Measurements from ENCODE around the gene ANKRD27. TPM values are rescaled to one million over a fixed set of nuclear protein-coding genes. Genes with fewer than 3 reads are reported as not detected.
"Not testable (repeated sequence)": the region's sequence is repeated elsewhere in the genome, so short reads cannot be mapped to it uniquely, and the experiment has no call there.

The ANKRD27 gene
- total RNA-seq, 1 experiment from 2014 or later = 40.8 TPM

DNA sequence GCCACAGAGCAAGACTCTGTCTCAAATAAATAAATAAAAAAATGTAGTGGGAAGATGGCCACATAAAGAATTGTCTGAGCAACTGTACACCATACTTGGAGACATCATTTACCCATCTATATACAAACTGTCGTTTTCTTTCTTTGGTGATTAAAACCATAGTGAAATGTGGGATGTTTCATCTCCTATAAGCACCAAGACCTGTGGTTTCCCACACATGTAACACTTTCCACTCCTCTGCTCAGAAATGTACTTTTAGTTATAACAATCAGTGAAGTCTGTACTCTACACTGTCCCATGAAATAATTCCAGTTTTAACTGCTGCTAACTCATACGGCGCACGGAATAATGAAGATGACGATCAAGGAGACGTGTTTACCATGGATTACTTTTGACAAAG, 75.7 kb downstream of the ANKRD27 start:
- no peaks in the 10 kb centered on the region for H3K4me1 Mint-ChIP-seq (ENCODE audit: low read depth, unreplicated experiment)
- intact Hi-C loops (cut with micrococcal nuclease; ENCODE audit: unreplicated experiment) = no loop called here
- no TSS peak for BruUV-seq (replicated peaks)
- H3K36me3 Mint-ChIP-seq (ENCODE audit: insufficient read depth, unreplicated experiment) = peaks cover 53% of the 10 kb centered on the region
- no peak for DNase-seq
- H3K27ac Mint-ChIP-seq (ENCODE audit: unreplicated experiment) = no peak overlapping the region
- TF ChIP-seq, protein P1, sequence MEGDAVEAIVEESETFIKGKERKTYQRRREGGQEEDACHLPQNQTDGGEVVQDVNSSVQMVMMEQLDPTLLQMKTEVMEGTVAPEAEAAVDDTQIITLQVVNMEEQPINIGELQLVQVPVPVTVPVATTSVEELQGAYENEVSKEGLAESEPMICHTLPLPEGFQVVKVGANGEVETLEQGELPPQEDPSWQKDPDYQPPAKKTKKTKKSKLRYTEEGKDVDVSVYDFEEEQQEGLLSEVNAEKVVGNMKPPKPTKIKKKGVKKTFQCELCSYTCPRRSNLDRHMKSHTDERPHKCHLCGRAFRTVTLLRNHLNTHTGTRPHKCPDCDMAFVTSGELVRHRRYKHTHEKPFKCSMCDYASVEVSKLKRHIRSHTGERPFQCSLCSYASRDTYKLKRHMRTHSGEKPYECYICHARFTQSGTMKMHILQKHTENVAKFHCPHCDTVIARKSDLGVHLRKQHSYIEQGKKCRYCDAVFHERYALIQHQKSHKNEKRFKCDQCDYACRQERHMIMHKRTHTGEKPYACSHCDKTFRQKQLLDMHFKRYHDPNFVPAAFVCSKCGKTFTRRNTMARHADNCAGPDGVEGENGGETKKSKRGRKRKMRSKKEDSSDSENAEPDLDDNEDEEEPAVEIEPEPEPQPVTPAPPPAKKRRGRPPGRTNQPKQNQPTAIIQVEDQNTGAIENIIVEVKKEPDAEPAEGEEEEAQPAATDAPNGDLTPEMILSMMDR (IDR thresholded peaks at IDR 0.05; ENCODE audit: unreplicated experiment) = no peak
- no peaks in the 10 kb centered on the region for H3K27me3 Mint-ChIP-seq (ENCODE audit: unreplicated experiment)
- no peak overlapping the region for H3K4me3 Mint-ChIP-seq (ENCODE audit: low read depth, unreplicated experiment)
- CTCF ChIA-PET = interaction anchor here (1.0 kb wide), 1 partner anchor 149 kb away, joined by 4 read pairs; no protein-coding TSS in a partner anchor
- H3K9me3 Mint-ChIP-seq (ENCODE audit: low read depth, unreplicated experiment) = no peaks in the 10 kb centered on the region

DNA sequence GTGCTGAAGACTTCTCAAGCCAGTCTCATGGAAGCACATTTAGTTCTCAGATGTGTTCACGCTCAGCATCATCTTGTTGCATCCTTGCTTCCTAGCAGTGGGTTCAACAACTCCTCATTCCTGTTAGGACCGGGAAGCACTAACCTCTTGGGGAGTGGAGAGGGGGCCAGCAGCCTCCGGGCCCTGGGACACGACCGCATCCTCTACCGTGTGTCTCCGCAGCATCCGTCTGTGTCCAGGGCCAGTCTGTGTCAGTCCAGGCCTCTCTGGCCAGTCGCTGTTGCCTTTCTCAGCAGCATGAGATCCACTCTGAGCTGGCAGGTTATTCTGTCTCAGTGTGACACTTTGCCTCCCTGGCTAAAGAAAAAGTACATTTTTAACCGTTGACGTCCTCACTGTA, 77.0 kb downstream of the ANKRD27 start:
- intact Hi-C loops (cut with micrococcal nuclease; ENCODE audit: unreplicated experiment) = no loop called here
- Mint-ChIP-seq H3K27me3 (ENCODE audit: unreplicated experiment) (no peaks in the 10 kb centered on the region), H3K36me3 (ENCODE audit: insufficient read depth, unreplicated experiment) (peaks cover 60% of the 10 kb centered on the region), H3K4me1 (ENCODE audit: low read depth, unreplicated experiment) (no peaks in the 10 kb centered on the region), H3K4me3 (ENCODE audit: low read depth, unreplicated experiment) (no peak overlapping the region), H3K9me3 (ENCODE audit: low read depth, unreplicated experiment) (no peaks in the 10 kb centered on the region), H3K27ac (ENCODE audit: unreplicated experiment) (no peak overlapping the region)
- no peak for DNase-seq
- CTCF ChIA-PET = no interaction called here
- TF ChIP-seq, protein P1 (IDR thresholded peaks at IDR 0.05; ENCODE audit: unreplicated experiment) = no peak
- no TSS peak for BruUV-seq (replicated peaks)

DNA sequence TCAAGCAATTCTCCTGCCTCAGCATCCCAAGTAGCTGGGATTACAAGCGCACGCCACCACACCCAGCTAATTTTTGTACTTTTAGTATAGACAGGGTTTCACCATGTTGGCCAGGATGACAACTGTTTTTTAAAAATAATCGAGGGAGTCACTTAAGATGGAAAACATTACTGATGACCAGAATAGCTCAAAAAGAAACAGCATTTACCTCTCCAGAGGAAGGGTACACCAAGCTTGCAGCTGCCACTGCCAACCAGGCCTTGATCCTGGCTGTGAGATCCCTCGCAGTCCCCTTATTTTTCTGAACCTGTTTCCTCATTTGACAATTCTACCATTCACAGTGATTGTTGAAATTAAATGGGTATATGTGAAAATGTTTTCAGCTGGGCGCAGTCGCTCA, 79.5 kb downstream of the ANKRD27 start:
- Mint-ChIP-seq H3K27ac (ENCODE audit: unreplicated experiment) (no peak overlapping the region), H3K9me3 (ENCODE audit: low read depth, unreplicated experiment) (peaks cover 3% of the 10 kb centered on the region), H3K4me1 (ENCODE audit: low read depth, unreplicated experiment) (no peaks in the 10 kb centered on the region), H3K4me3 (ENCODE audit: low read depth, unreplicated experiment) (no peak overlapping the region), H3K36me3 (ENCODE audit: insufficient read depth, unreplicated experiment) (peaks cover 69% of the 10 kb centered on the region), H3K27me3 (ENCODE audit: unreplicated experiment) (no peaks in the 10 kb centered on the region)
- intact Hi-C loops (cut with micrococcal nuclease; ENCODE audit: unreplicated experiment) = no loop called here
- CTCF ChIA-PET = interaction anchor here (0.7 kb wide), 1 partner anchor 423 kb away, joined by 3 read pairs; no protein-coding TSS in a partner anchor
- BruUV-seq (replicated peaks) = no TSS peak
- DNase-seq = no peak
- TF ChIP-seq, protein P1 (IDR thresholded peaks at IDR 0.05; ENCODE audit: unreplicated experiment) = no peak

DNA sequence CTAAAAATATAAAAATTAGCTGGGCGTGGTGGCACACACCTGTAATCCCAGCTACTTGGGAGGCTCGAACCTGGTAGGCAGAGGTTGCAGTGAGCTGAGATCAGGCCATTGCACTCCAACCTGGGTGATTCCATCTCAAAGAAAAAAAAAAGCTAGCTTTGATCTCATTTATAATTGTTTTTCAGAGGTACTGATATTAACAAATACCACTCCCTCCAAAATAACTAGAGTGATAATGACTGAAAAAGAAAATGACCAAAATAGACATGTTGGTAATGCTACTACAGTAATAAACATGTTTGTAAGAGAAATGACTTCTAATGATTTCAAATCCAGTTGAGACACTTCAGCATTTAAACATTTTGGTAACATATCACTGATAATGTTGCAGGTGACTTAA, 81.0 kb downstream of the ANKRD27 start:
- H3K9me3 Mint-ChIP-seq (ENCODE audit: low read depth, unreplicated experiment) = peaks cover 3% of the 10 kb centered on the region
- BruUV-seq (replicated peaks) = no TSS peak
- H3K27ac Mint-ChIP-seq (ENCODE audit: unreplicated experiment) = no peak overlapping the region
- no peak for DNase-seq
- CTCF ChIA-PET = no interaction called here
- no peaks in the 10 kb centered on the region for H3K27me3 Mint-ChIP-seq (ENCODE audit: unreplicated experiment)
- H3K36me3 Mint-ChIP-seq (ENCODE audit: insufficient read depth, unreplicated experiment) = peaks cover 66% of the 10 kb centered on the region
- TF ChIP-seq, protein P1 (IDR thresholded peaks at IDR 0.05; ENCODE audit: unreplicated experiment) = no peak
- H3K4me1 Mint-ChIP-seq (ENCODE audit: low read depth, unreplicated experiment) = no peaks in the 10 kb centered on the region
- intact Hi-C loops (cut with micrococcal nuclease; ENCODE audit: unreplicated experiment) = no loop called here
- H3K4me3 Mint-ChIP-seq (ENCODE audit: low read depth, unreplicated experiment) = no peak overlapping the region

DNA sequence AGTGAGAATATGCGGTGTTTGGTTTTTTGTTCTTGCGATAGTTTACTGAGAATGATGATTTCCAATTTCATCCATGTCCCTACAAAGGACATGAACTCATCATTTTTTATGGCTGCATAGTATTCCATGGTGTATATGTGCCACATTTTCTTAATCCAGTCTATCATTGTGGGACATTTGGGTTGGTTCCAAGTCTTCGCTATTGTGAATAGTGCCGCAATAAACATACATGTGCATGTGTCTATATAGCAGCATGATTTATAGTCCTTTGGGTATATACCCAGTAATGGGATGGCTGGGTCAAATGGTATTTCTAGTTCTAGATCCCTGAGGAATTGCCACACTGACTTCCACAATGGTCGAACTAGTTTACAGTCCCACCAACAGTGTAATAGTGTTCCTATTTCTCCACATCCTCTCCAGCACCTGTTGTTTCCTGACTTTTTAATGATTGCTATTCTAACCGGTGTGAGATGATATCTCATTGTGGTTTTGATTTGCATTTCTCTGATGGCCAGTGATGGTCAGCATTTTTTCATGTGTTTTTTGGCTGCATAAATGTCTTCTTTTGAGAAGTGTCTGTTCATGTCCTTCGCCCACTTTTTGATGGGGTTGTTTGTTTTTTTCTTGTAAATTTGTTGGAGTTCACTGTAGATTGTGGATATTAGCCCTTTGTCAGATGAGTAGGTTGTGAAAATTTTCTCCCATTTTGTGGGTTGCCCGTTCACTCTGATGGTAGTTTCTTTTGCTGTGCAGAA, 87.1 kb downstream of the ANKRD27 start:
- H3K27ac Mint-ChIP-seq (ENCODE audit: unreplicated experiment); H3K4me1 Mint-ChIP-seq (ENCODE audit: low read depth, unreplicated experiment); H3K4me3 Mint-ChIP-seq (ENCODE audit: low read depth, unreplicated experiment); CTCF ChIA-PET; H3K27me3 Mint-ChIP-seq (ENCODE audit: unreplicated experiment); H3K9me3 Mint-ChIP-seq (ENCODE audit: low read depth, unreplicated experiment); intact Hi-C loops (cut with micrococcal nuclease; ENCODE audit: unreplicated experiment); DNase-seq; BruUV-seq (replicated peaks): not testable (repeated sequence)
- peaks cover 36% of the 10 kb centered on the region for H3K36me3 Mint-ChIP-seq (ENCODE audit: insufficient read depth, unreplicated experiment)

Measured in Calu3 (cell line).